ENCODE results near the gene AP3B1. TPM values are rescaled to one million over a fixed set of nuclear protein-coding genes. Genes with fewer than 3 reads are reported as not detected.
"Not testable (repeated sequence)": the region's sequence is repeated elsewhere in the genome, so short reads cannot be mapped to it uniquely, and the experiment has no call there.

AP3B1 gene
- total RNA-seq, 5 donors from 2014 or later (not counting 1 experiment from before 2014, with no cell fraction given) = 26.2 to 40.8 (median 31.4) TPM

GRCh38 chr5:78058625-78059024 is 235.9 kb downstream of the AP3B1 start:
- WGBS (ENCODE audit: insufficient coverage) = 100% methylated on average over 1 of the region's 2 CpGs
- DNase-seq (no peak), ATAC-seq (replicated peaks in 1 of 4) (no peak)
- no peak overlapping the region for H3K27ac Mint-ChIP-seq
- H3K4me3 ChIP-seq (ENCODE audit: control insufficient read depth in 1 of 2, extremely low read depth in 1 of 2, low read length in 1 of 2) = no peak overlapping the region
- H3K9me3 Mint-ChIP-seq = no peaks in the 10 kb centered on the region
- H3K4me1 Mint-ChIP-seq = peaks cover 0 to 3% (median 0%) of the 10 kb centered on the region in 3 donors
- ChIA-PET CTCF (no interaction called here), POLR2A (no interaction called here)
- no peaks in the 10 kb centered on the region for H3K27me3 Mint-ChIP-seq
- H3K27ac ChIP-seq (ENCODE audit: low read length) = no peak overlapping the region
- peaks cover 28% of the 10 kb centered on the region for H3K36me3 Mint-ChIP-seq
- H3K36me3 ChIP-seq (ENCODE audit: control insufficient read depth in 2 of 2, extremely low read depth in 1 of 2, insufficient read depth in 1 of 2, low read length in 1 of 2) = no peaks in the 10 kb centered on the region
- no peaks in the 10 kb centered on the region for H3K4me1 ChIP-seq (ENCODE audit: control insufficient read depth in 1 of 2, extremely low read depth in 1 of 2, insufficient read depth in 2 of 2, low read length in 2 of 2)
- no peak overlapping the region for H3K4me3 Mint-ChIP-seq
- H3K9me3 ChIP-seq = no peaks in the 10 kb centered on the region
- H3K27me3 ChIP-seq (replicated peaks in 1 of 2; ENCODE audit: control insufficient read depth in 2 of 2, extremely low read depth in 1 of 2, insufficient read depth in 2 of 2, low read length in 1 of 2) = no peaks in the 10 kb centered on the region

- Mint-ChIP-seq H3K4me1 (peaks cover 0 to 3% (median 0%) of the 10 kb centered on the region in 3 donors), H3K27ac (no peak overlapping the region), H3K27me3 (no peaks in the 10 kb centered on the region), H3K9me3 (no peaks in the 10 kb centered on the region), H3K4me3 (no peak overlapping the region), H3K36me3 (peaks cover 25% of the 10 kb centered on the region)
- Histone ChIP-seq H3K27me3 (replicated peaks in 1 of 2; ENCODE audit: control insufficient read depth in 2 of 2, extremely low read depth in 1 of 2, insufficient read depth in 2 of 2, low read length in 1 of 2) (no peaks in the 10 kb centered on the region), H3K9me3 (no peaks in the 10 kb centered on the region), H3K4me3 (ENCODE audit: control insufficient read depth in 1 of 2, extremely low read depth in 1 of 2, low read length in 1 of 2) (no peak overlapping the region), H3K27ac (ENCODE audit: low read length) (no peak overlapping the region), H3K36me3 (ENCODE audit: control insufficient read depth in 2 of 2, extremely low read depth in 1 of 2, insufficient read depth in 1 of 2, low read length in 1 of 2) (no peaks in the 10 kb centered on the region), H3K4me1 (ENCODE audit: control insufficient read depth in 1 of 2, extremely low read depth in 1 of 2, insufficient read depth in 2 of 2, low read length in 2 of 2) (no peaks in the 10 kb centered on the region)
- ATAC-seq (replicated peaks in 1 of 4) (no peak), DNase-seq (no peak)
- 94% methylated on average over 4 of the region's 9 CpGs for WGBS (ENCODE audit: insufficient coverage)
- ChIA-PET POLR2A (no interaction called here), CTCF (no interaction called here)
Measured at GRCh38 chr5:78056901-78057514, 237.5 kb downstream of the AP3B1 start.

GRCh38 chr5:78056053-78056452 is 238.4 kb downstream of the AP3B1 start:
- no peak overlapping the region for H3K27ac Mint-ChIP-seq
- Histone ChIP-seq H3K4me3 (ENCODE audit: control insufficient read depth in 1 of 2, extremely low read depth in 1 of 2, low read length in 1 of 2) (no peak overlapping the region), H3K36me3 (ENCODE audit: control insufficient read depth in 2 of 2, extremely low read depth in 1 of 2, insufficient read depth in 1 of 2, low read length in 1 of 2) (no peaks in the 10 kb centered on the region), H3K27me3 (replicated peaks in 1 of 2; ENCODE audit: control insufficient read depth in 2 of 2, extremely low read depth in 1 of 2, insufficient read depth in 2 of 2, low read length in 1 of 2) (no peaks in the 10 kb centered on the region), H3K27ac (ENCODE audit: low read length) (no peak overlapping the region), H3K4me1 (ENCODE audit: control insufficient read depth in 1 of 2, extremely low read depth in 1 of 2, insufficient read depth in 2 of 2, low read length in 2 of 2) (no peaks in the 10 kb centered on the region), H3K9me3 (no peaks in the 10 kb centered on the region)
- no peak overlapping the region for H3K4me3 Mint-ChIP-seq
- peaks cover 0 to 3% (median 0%) of the 10 kb centered on the region in 3 donors for H3K4me1 Mint-ChIP-seq
- H3K36me3 Mint-ChIP-seq = peaks cover 21% of the 10 kb centered on the region
- WGBS (ENCODE audit: insufficient coverage) = no CpG with 5 or more reads among the region's 1 CpG
- DNase-seq (no peak), ATAC-seq (replicated peaks in 1 of 4) (no peak)
- H3K27me3 Mint-ChIP-seq = no peaks in the 10 kb centered on the region
- H3K9me3 Mint-ChIP-seq = no peaks in the 10 kb centered on the region
- POLR2A ChIA-PET = no interaction called here
- CTCF ChIA-PET = no interaction called here

- H3K27ac Mint-ChIP-seq = no peak overlapping the region
- DNase-seq (no peak), ATAC-seq (replicated peaks in 1 of 4) (no peak)
- ChIA-PET POLR2A (no interaction called here), CTCF (interaction anchor here in 1 of 2 donors (0.6 kb wide), 1 partner anchor 210 kb away, joined by 3 read pairs; no protein-coding TSS in a partner anchor)
- Histone ChIP-seq H3K27me3 (replicated peaks in 1 of 2; ENCODE audit: control insufficient read depth in 2 of 2, extremely low read depth in 1 of 2, insufficient read depth in 2 of 2, low read length in 1 of 2) (no peaks in the 10 kb centered on the region), H3K9me3 (no peaks in the 10 kb centered on the region), H3K4me3 (ENCODE audit: control insufficient read depth in 1 of 2, extremely low read depth in 1 of 2, low read length in 1 of 2) (no peak overlapping the region), H3K4me1 (ENCODE audit: control insufficient read depth in 1 of 2, extremely low read depth in 1 of 2, insufficient read depth in 2 of 2, low read length in 2 of 2) (no peaks in the 10 kb centered on the region), H3K36me3 (ENCODE audit: control insufficient read depth in 2 of 2, extremely low read depth in 1 of 2, insufficient read depth in 1 of 2, low read length in 1 of 2) (no peaks in the 10 kb centered on the region), H3K27ac (ENCODE audit: low read length) (no peak overlapping the region)
- H3K36me3 Mint-ChIP-seq = peaks cover 50% of the 10 kb centered on the region
- no peaks in the 10 kb centered on the region for H3K4me1 Mint-ChIP-seq
- no CpG with 5 or more reads among the region's 4 CpGs for WGBS (ENCODE audit: insufficient coverage)
- H3K27me3 Mint-ChIP-seq = no peaks in the 10 kb centered on the region
- H3K4me3 Mint-ChIP-seq = no peak overlapping the region
- H3K9me3 Mint-ChIP-seq = no peaks in the 10 kb centered on the region
Measured at GRCh38 chr5:78050888-78051287, 243.6 kb downstream of the AP3B1 start.

GRCh38 chr5:78046823-78047222 is 247.7 kb downstream of the AP3B1 start:
- H3K9me3 ChIP-seq; H3K36me3 ChIP-seq (ENCODE audit: control insufficient read depth in 2 of 2, extremely low read depth in 1 of 2, insufficient read depth in 1 of 2, low read length in 1 of 2); H3K27ac Mint-ChIP-seq; DNase-seq; H3K4me1 Mint-ChIP-seq; H3K4me3 ChIP-seq (ENCODE audit: control insufficient read depth in 1 of 2, extremely low read depth in 1 of 2, low read length in 1 of 2); H3K4me1 ChIP-seq (ENCODE audit: control insufficient read depth in 1 of 2, extremely low read depth in 1 of 2, insufficient read depth in 2 of 2, low read length in 2 of 2); POLR2A ChIA-PET; H3K27ac ChIP-seq (ENCODE audit: low read length); H3K4me3 Mint-ChIP-seq; H3K27me3 ChIP-seq (replicated peaks in 1 of 2; ENCODE audit: control insufficient read depth in 2 of 2, extremely low read depth in 1 of 2, insufficient read depth in 2 of 2, low read length in 1 of 2); H3K9me3 Mint-ChIP-seq; H3K27me3 Mint-ChIP-seq; ATAC-seq (replicated peaks in 1 of 4); CTCF ChIA-PET: not testable (repeated sequence)
- no CpG with 5 or more reads among the region's 2 CpGs for WGBS (ENCODE audit: insufficient coverage)
- peaks cover 55% of the 10 kb centered on the region for H3K36me3 Mint-ChIP-seq

- WGBS (ENCODE audit: insufficient coverage) = 100% methylated on average over 5 of the region's 9 CpGs
- Histone ChIP-seq H3K4me1 (ENCODE audit: control insufficient read depth in 1 of 2, extremely low read depth in 1 of 2, insufficient read depth in 2 of 2, low read length in 2 of 2) (no peaks in the 10 kb centered on the region), H3K36me3 (ENCODE audit: control insufficient read depth in 2 of 2, extremely low read depth in 1 of 2, insufficient read depth in 1 of 2, low read length in 1 of 2) (no peaks in the 10 kb centered on the region), H3K9me3 (no peaks in the 10 kb centered on the region), H3K4me3 (ENCODE audit: control insufficient read depth in 1 of 2, extremely low read depth in 1 of 2, low read length in 1 of 2) (no peak overlapping the region), H3K27me3 (replicated peaks in 1 of 2; ENCODE audit: control insufficient read depth in 2 of 2, extremely low read depth in 1 of 2, insufficient read depth in 2 of 2, low read length in 1 of 2) (no peaks in the 10 kb centered on the region), H3K27ac (ENCODE audit: low read length) (no peak overlapping the region)
- Mint-ChIP-seq H3K36me3 (peaks cover 56% of the 10 kb centered on the region), H3K27ac (no peak overlapping the region), H3K4me1 (no peaks in the 10 kb centered on the region), H3K27me3 (no peaks in the 10 kb centered on the region), H3K4me3 (no peak overlapping the region), H3K9me3 (no peaks in the 10 kb centered on the region)
- CTCF ChIA-PET = no interaction called here
- POLR2A ChIA-PET = interaction anchor here in 1 of 2 donors (0.7 kb wide), 1 partner anchor 106 kb away, joined by 3 read pairs; no protein-coding TSS in a partner anchor
- ATAC-seq (replicated peaks in 1 of 4) = no peak
- DNase-seq = no peak
Measured at GRCh38 chr5:78046006-78046405, 248.5 kb downstream of the AP3B1 start.
